COLO668 (cell line): ENCODE results near the gene PTPRN.

Experiments used
- DNase-seq: peaks from one replicate; lab custom pipeline; 2025; ENCODE audit not compliant: unreplicated experiment; lab: John Stamatoyannopoulos, UW

The PTPRN gene

GRCh38 chr2:219245899-219246230 is 63.3 kb downstream of the PTPRN start:
- DNase-seq = no peak

DNA sequence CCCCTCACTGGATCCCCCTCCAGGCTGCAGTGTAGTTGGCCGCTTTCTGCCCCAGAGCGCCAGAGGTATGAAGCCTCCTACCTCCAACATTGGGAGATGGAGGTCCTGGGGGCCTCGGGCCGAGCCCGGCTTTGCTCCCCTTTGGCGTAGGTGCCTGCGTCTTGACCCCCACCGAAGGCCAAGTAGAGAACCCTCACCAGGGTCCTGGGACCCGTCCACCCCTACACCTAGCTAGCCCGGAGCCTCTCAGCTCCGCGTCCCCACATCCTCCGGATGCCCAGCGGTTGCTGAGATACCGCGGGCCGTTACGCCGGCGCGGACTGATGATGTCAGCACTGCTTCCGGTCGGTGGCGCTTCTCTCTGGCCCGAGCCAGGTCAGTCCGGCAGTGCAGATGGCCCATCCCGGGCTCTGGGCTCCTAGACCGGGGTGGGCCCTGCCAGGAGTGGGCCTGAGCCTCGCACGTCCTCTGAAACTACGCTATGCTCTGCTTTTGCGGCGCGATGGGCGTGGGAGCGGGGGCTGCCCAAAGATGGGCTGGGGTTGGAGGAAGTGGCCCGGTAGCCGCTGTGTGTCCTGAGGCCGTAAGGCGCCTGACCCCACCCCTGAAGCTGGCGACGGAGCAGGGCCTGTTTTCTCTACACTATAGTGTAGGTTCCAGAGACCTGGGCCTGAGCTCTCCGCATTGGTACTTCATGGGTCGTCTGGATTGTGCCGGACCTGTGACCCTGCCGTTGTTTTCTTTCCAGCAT is 63.9 kb downstream of the PTPRN start, which contains the start of the genes GLB1L and STK16:
GLB1L (minus strand) TSS at position 297 of the 751 bp plus-strand sequence. CDS start 1,871 bp downstream, outside the sequence.
STK16 (plus strand) TSS at position 332 of the 751 bp plus-strand sequence. CDS start 521 bp downstream, outside the sequence.
- peak; percentile 95 for DNase-seq

DNA sequence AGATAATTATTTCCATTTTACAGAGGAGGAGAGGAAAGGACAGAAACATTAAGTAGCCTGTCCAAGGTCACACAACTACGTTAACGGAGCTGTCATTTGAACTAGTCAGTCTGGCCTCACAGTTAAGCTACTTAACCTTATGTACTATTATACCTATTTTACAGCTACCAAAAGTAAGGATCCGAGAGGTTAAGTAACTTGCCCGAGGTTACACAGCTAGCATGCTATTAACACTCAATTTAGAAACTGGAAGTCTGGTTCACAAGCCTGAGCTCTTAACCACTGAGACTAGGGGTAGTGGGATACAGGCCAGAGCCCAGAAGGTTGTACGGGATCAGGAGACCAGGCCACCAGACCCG is 64.4 kb downstream of the PTPRN start:
- no peak for DNase-seq

GRCh38 chr2:219243291-219243761 is 65.9 kb downstream of the PTPRN start:
- no peak for DNase-seq
